Measurements from ENCODE around the gene TANK.

Gene TANK

GRCh38 chr2:161134547-161135518 is 25.4 kb upstream of the TANK start:
- DNase-seq: no peak

GRCh38 chr2:161135951-161136593 is 24.2 kb upstream of the TANK start:
- DNase-seq: no peak

GRCh38 chr2:161136696-161137324 is 23.4 kb upstream of the TANK start:
- DNase-seq: no peak

GRCh38 chr2:161138429-161138828 is 21.8 kb upstream of the TANK start:
- DNase-seq: no peak

- no peak for DNase-seq
These were observed 20.9 kb upstream of the TANK start for GRCh38 chr2:161139098-161139987.

- DNase-seq: no peak
These were observed 19.2 kb upstream of the TANK start for GRCh38 chr2:161141033-161141432.

- DNase-seq: no peak
These were observed 13.9 kb upstream of the TANK start for GRCh38 chr2:161146209-161146775.

GRCh38 chr2:161146996-161147395 is 13.2 kb upstream of the TANK start:
- DNase-seq: no peak

GRCh38 chr2:161147856-161148255 is 12.4 kb upstream of the TANK start:
- DNase-seq: no peak

GRCh38 chr2:161150704-161151103 is 9.5 kb upstream of the TANK start:
- DNase-seq: no peak

GRCh38 chr2:161152302-161152701 is 7.9 kb upstream of the TANK start:
- no peak for DNase-seq

GRCh38 chr2:161158882-161159281 is 1.3 kb upstream of the TANK start:
- DNase-seq: no peak

GRCh38 chr2:161159456-161160225 is 587 bp upstream of the TANK start:
- no peak for DNase-seq

GRCh38 chr2:161161074-161161706 is 962 bp downstream of the TANK start:
- DNase-seq: no peak

- DNase-seq: no peak
These were observed 3.2 kb downstream of the TANK start for GRCh38 chr2:161163440-161163839.

GRCh38 chr2:161164161-161164560 is 3.9 kb downstream of the TANK start:
- DNase-seq: no peak

- DNase-seq: no peak
These were observed 5.0 kb downstream of the TANK start for GRCh38 chr2:161165266-161165665.

GRCh38 chr2:161165811-161166210 is 5.6 kb downstream of the TANK start:
- DNase-seq: no peak

GRCh38 chr2:161166538-161167409 is 6.5 kb downstream of the TANK start:
- no peak for DNase-seq

- DNase-seq: no peak
These were observed 9.1 kb downstream of the TANK start for GRCh38 chr2:161169335-161169734.

Data from NCI-H2107 (cell line).